ENCODE measurements around the gene NR6A1.

Gene NR6A1

DNA sequence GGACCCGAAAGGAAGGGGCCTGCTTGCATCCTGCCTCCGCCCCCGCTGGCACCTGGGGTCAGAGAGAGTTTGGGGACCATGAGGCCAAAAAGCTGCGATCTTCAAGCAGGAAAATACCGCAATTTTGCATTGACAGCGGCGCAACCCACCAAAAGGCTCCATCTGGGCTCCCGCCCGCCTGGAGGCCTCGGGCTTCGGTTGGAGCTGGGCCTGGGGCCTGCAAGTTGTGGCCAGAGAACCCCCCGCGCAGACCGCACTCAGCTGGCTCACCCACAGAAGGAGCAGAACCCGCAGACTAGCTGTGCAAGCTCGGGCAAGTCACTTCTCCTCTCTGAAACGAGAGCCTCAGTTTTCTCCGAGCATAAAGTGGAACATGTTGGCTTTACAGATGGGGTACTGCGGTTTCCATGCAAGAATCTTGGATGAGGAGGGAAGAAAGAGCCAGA lies 265.2 kb downstream of the NR6A1 start:
- TF ChIP-seq EZH2phosphoT487 (IDR thresholded peaks at IDR 0.05; ENCODE audit: borderline replicate concordance) = no peak
- TF ChIP-seq, protein P1, sequence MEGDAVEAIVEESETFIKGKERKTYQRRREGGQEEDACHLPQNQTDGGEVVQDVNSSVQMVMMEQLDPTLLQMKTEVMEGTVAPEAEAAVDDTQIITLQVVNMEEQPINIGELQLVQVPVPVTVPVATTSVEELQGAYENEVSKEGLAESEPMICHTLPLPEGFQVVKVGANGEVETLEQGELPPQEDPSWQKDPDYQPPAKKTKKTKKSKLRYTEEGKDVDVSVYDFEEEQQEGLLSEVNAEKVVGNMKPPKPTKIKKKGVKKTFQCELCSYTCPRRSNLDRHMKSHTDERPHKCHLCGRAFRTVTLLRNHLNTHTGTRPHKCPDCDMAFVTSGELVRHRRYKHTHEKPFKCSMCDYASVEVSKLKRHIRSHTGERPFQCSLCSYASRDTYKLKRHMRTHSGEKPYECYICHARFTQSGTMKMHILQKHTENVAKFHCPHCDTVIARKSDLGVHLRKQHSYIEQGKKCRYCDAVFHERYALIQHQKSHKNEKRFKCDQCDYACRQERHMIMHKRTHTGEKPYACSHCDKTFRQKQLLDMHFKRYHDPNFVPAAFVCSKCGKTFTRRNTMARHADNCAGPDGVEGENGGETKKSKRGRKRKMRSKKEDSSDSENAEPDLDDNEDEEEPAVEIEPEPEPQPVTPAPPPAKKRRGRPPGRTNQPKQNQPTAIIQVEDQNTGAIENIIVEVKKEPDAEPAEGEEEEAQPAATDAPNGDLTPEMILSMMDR (conservative IDR thresholded peaks at IDR 0.05; ENCODE audit: low read length) = no peak
- Histone ChIP-seq H3K27me3 (ENCODE audit: insufficient read depth, low read length, poor library complexity, severe bottlenecking) (no peaks in the 10 kb centered on the region), H3K9me3 (ENCODE audit: insufficient read depth, low read depth, low read length) (no peaks in the 10 kb centered on the region), H3K4me3 (ENCODE audit: low read length, poor library complexity, severe bottlenecking) (no peak overlapping the region), H2AFZ (ENCODE audit: low read length) (no peak overlapping the region), H3K9me2 (replicated peaks; ENCODE audit: low read depth, low read length) (no peaks in the 10 kb centered on the region), H3K36me3 (ENCODE audit: insufficient read depth, low read length) (no peaks in the 10 kb centered on the region), H3F3A (ENCODE audit: low read depth) (no peaks in the 10 kb centered on the region), H4K20me1 (ENCODE audit: insufficient read depth, low read length, poor library complexity, severe bottlenecking) (no peaks in the 10 kb centered on the region), H3K79me2 (ENCODE audit: insufficient read depth, low read length) (no peaks in the 10 kb centered on the region), H3K9ac (ENCODE audit: low read depth, low read length, poor library complexity, severe bottlenecking) (no peak overlapping the region), H3K4me2 (ENCODE audit: low read depth, low read length, poor library complexity, severe bottlenecking) (no peak overlapping the region), H3K4me1 (ENCODE audit: insufficient read depth, low read length, poor library complexity, severe bottlenecking) (no peaks in the 10 kb centered on the region)

DNA sequence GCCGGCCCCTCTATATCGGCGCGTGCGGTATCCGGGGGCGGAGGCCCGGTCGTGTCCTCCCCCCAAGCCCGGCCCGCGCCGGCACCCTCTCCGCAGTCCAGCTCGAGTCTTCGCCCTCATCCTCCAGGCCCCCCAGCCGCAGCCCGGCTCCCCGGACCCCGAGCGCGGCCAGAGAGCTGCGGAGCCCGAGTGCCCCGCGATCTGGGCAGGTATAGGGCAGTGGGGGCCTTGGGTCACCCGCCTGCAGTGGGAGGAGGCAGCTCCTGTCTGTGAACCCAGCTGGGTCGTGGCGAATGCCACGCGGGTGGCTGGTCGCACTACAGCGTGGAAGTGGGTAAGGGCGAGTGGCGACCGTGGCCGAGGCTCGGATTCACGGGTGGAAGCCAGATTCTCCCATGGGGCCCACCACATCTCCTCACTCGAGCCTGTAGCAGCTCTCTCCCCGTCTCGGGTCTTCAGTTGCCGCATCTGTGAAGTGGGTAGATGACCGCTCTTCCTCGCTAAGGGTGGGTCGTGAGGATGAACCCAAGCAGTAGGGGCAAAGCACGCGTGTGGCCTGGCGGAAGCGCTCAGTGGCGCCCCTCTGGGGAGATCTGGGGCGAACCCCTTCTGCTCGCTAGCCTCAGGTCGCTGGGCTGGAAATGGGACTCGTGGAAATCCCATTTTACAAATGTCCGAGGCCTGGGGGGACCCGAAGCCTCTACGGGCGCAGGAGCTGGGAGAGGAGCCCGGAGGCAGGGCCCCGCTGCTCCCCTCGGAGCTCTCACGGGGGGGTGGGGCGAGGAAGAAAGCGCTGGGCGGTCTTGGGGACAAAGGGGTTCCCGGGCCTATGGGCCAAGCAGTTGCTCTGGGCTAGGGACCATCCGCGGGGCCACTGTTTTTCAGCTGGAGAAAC lies 265.9 kb downstream of the NR6A1 start:
- Histone ChIP-seq H3K9ac (ENCODE audit: low read depth, low read length, poor library complexity, severe bottlenecking) (no peak overlapping the region), H3K9me3 (ENCODE audit: insufficient read depth, low read depth, low read length) (no peaks in the 10 kb centered on the region), H2AFZ (ENCODE audit: low read length) (no peak overlapping the region), H3K27me3 (ENCODE audit: insufficient read depth, low read length, poor library complexity, severe bottlenecking) (no peaks in the 10 kb centered on the region), H3K36me3 (ENCODE audit: insufficient read depth, low read length) (no peaks in the 10 kb centered on the region), H4K20me1 (ENCODE audit: insufficient read depth, low read length, poor library complexity, severe bottlenecking) (no peaks in the 10 kb centered on the region), H3K4me1 (ENCODE audit: insufficient read depth, low read length, poor library complexity, severe bottlenecking) (no peaks in the 10 kb centered on the region), H3K4me2 (ENCODE audit: low read depth, low read length, poor library complexity, severe bottlenecking) (no peak overlapping the region), H3K9me2 (replicated peaks; ENCODE audit: low read depth, low read length) (no peaks in the 10 kb centered on the region), H3K79me2 (ENCODE audit: insufficient read depth, low read length) (no peaks in the 10 kb centered on the region), H3F3A (ENCODE audit: low read depth) (no peaks in the 10 kb centered on the region), H3K4me3 (ENCODE audit: low read length, poor library complexity, severe bottlenecking) (no peak overlapping the region)
- TF ChIP-seq, protein P1 (conservative IDR thresholded peaks at IDR 0.05; ENCODE audit: low read length) = no peak
- TF ChIP-seq EZH2phosphoT487 (IDR thresholded peaks at IDR 0.05; ENCODE audit: borderline replicate concordance) = no peak

GRCh38 chr9:124504530-124505005 lies 266.5 kb downstream of the NR6A1 start:
- TF ChIP-seq, protein P1 (conservative IDR thresholded peaks at IDR 0.05; ENCODE audit: low read length) = no peak
- Histone ChIP-seq H3K4me3 (ENCODE audit: low read length, poor library complexity, severe bottlenecking) (no peak overlapping the region), H3K79me2 (ENCODE audit: insufficient read depth, low read length) (no peaks in the 10 kb centered on the region), H3K9me3 (ENCODE audit: insufficient read depth, low read depth, low read length) (no peaks in the 10 kb centered on the region), H3K4me2 (ENCODE audit: low read depth, low read length, poor library complexity, severe bottlenecking) (no peak overlapping the region), H3K9me2 (replicated peaks; ENCODE audit: low read depth, low read length) (no peaks in the 10 kb centered on the region), H3F3A (ENCODE audit: low read depth) (no peaks in the 10 kb centered on the region), H3K4me1 (ENCODE audit: insufficient read depth, low read length, poor library complexity, severe bottlenecking) (no peaks in the 10 kb centered on the region), H3K9ac (ENCODE audit: low read depth, low read length, poor library complexity, severe bottlenecking) (no peak overlapping the region), H3K27me3 (ENCODE audit: insufficient read depth, low read length, poor library complexity, severe bottlenecking) (no peaks in the 10 kb centered on the region), H2AFZ (ENCODE audit: low read length) (no peak overlapping the region), H3K36me3 (ENCODE audit: insufficient read depth, low read length) (no peaks in the 10 kb centered on the region), H4K20me1 (ENCODE audit: insufficient read depth, low read length, poor library complexity, severe bottlenecking) (no peaks in the 10 kb centered on the region)

All from Loucy (cell line).